GM12892 (cell line): ENCODE measurements around the gene NRARP.

Source experiments
- POLR2A ChIP-seq: IDR thresholded peaks from 2 replicates; pipeline ENCODE4 v1.6.1; 2011; ENCODE audit warnings: low read depth, low read length, control low read depth
- TAF1 ChIP-seq: IDR thresholded peaks from 2 replicates; pipeline ENCODE4 v1.6.1; 2011; ENCODE audit warnings: low read depth, mild to moderate bottlenecking, control low read depth, low read length, borderline replicate concordance

DNA sequence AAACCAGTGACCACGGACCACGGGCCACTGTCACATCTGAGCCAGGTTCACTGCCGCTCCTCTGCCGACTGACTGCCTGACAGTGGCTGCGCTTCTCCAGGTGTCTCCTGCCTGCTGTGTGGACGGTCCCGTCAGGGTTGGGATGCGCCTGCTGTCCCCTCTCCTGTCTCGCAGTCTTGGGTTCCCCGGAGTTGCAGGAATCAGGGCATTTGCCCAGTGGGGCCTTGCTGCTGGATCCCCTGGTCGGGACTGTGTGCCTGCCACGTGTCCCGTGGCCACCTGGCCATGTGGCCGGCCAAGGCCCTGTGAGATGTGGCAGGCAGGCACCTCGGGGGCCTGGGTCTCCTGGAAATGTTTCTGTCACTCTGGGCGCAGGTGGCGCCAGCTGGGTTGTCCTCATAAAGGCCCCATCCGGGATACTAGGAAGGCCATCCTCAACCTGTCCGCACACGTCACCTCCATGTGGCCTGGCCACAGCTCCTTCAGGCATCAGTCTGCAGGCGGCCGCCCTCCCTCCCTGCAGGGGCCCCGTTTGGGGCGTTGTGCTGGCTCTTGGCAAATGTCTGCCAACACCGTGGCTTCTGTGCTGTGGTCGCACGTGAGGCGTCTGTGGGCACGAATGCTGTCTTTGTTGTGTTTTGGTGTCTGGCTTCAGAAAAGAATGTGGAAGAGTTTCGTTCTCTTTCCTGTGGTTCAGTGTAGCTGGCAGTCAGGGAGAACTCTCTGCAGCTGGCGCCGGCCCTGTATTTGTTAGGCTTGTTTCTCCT is 31.0 kb downstream of the NRARP start:
- TF ChIP-seq TAF1 (no peak), POLR2A (no peak)
